Prostate gland (tissue), 2 donors: Measurements from ENCODE around the gene CSMD2. TPM values are rescaled to one million over a fixed set of nuclear protein-coding genes. Genes with fewer than 3 reads are reported as not detected.

Experiments used
- DNase-seq: peaks from one replicate; pipeline ENCODE4 v3.0.0-alpha.2; 2019; ENCODE audit warnings: low spot score
- H3K27ac ChIP-seq, 2 donors: fragments of 200-600 bp; sonication (generic); 2 replicates each; pipeline ENCODE4 v1.5.1; 2017 to 2019
- H3K27me3 ChIP-seq: fragments of 200-600 bp; sonication (generic); replicated peaks from 2 replicates; pipeline ENCODE4 v1.5.1; 2019; ENCODE audit not compliant: insufficient read depth
- H3K36me3 ChIP-seq, 2 donors: fragments of 200-600 bp; sonication (generic); 1 replicate in 1 of 2; 2 replicates in 1 of 2; pipeline versions ENCODE4 v1.5.1 to v1.8.1; 2017 to 2019
- H3K4me1 ChIP-seq: fragments of 200-600 bp; sonication (generic); replicated peaks from 2 replicates; pipeline ENCODE4 v1.5.1; 2019
- H3K4me3 ChIP-seq, 2 donors: fragments of 200-600 bp; sonication (generic); 2 replicates each; pipeline ENCODE4 v1.5.1; 2017 to 2019
- H3K9me3 ChIP-seq: fragments of 200-600 bp; sonication (generic); 2 replicates; pipeline ENCODE4 v1.5.1; 2017
- CTCF ChIP-seq, 4 experiments: fragments of 200-600 bp in 2 of 4; fragments of 450-650 bp in 2 of 4; sonication (generic) in 2 of 4; IDR thresholded peaks; 1 replicate in 3 of 4; 2 replicates in 1 of 4; pipeline ENCODE4 v1.5.1; 2016 to 2019; ENCODE audit warnings: antibody characterized with exemption in 4 of 4, mild to moderate bottlenecking in 2 of 4, moderate library complexity in 2 of 4
- POLR2A ChIP-seq: fragments of 450-650 bp; IDR thresholded peaks from one replicate; pipeline ENCODE4 v1.6.1; 2016; ENCODE audit warnings: antibody characterized with exemption, mild to moderate bottlenecking
- POLR2AphosphoS5 ChIP-seq: sonication (generic); formaldehyde crosslinking; IDR thresholded peaks from one replicate; pipeline ENCODE4 v1.6.1; 2017; ENCODE audit warnings: antibody characterized with exemption
- WGBS: methylation state at CpG from one replicate; pipeline ENCODE4 v1.1.5; 2018; 5-methylcytosine and 5-hydroxymethylcytosine counted together
- intact Hi-C: fragments of 100-400 bp; cut with DNase I; formaldehyde crosslinking; loops from one replicate; pipeline ENCODE4 v1.14.2; 2022
- total RNA-seq, 2 donors: library from RNA; depleted of rRNA; stranded (reverse); fragments of >200 nt; gene quantifications; one replicate each; pipeline ENCODE4 v1.1.0, GENCODE V29; 2016

The CSMD2 gene
- total RNA-seq, 2 donors from 2014 or later = 0.14 to 5.5 TPM

GRCh38 chr1:33477451-33477850, 687.6 kb downstream of the CSMD2 start:
- 71% methylated on average over 4 of the region's 4 CpGs for WGBS
- no peaks in the 10 kb centered on the region for H3K4me1 ChIP-seq
- H3K27me3 ChIP-seq = no peaks in the 10 kb centered on the region
- intact Hi-C loops = loop anchor here (10.0 kb wide), 1 partner anchor 263 kb away; no protein-coding TSS in a partner anchor
- no peaks in the 10 kb centered on the region for H3K9me3 ChIP-seq
- H3K27ac ChIP-seq = no peak overlapping the region
- no peak for DNase-seq
- no peak overlapping the region for H3K4me3 ChIP-seq
- no peaks in the 10 kb centered on the region for H3K36me3 ChIP-seq
- TF ChIP-seq POLR2AphosphoS5 (no peak), CTCF (IDR thresholded peaks at IDR 0.05) (no peak), POLR2A (no peak)

- DNase-seq = no peak
- Histone ChIP-seq H3K9me3 (no peaks in the 10 kb centered on the region), H3K4me3 (no peak overlapping the region), H3K27me3 (no peaks in the 10 kb centered on the region), H3K4me1 (no peaks in the 10 kb centered on the region), H3K27ac (no peak overlapping the region), H3K36me3 (no peaks in the 10 kb centered on the region)
- TF ChIP-seq CTCF (IDR thresholded peaks at IDR 0.05) = no peak
- no peak for TF ChIP-seq POLR2A
- TF ChIP-seq POLR2AphosphoS5 = no peak
- intact Hi-C loops = loop anchor here (5.0 to 10.0 kb wide), 2 partner anchors 107 to 259 kb away; no protein-coding TSS in a partner anchor
Measured at GRCh38 chr1:33473900-33474299, 691.1 kb downstream of the CSMD2 start.

GRCh38 chr1:33472269-33472980, 692.6 kb downstream of the CSMD2 start, which contains the start of gene ZSCAN20:
ZSCAN20 (plus strand) TSS chr1:33472645; CDS start chr1:33479289, 6,644 bp downstream.
- H3K4me1 ChIP-seq = no peaks in the 10 kb centered on the region
- H3K27ac ChIP-seq = peak within 1 kb of the TSS; percentile 53 to 70
- H3K9me3 ChIP-seq = no peaks in the 10 kb centered on the region
- no peaks in the 10 kb centered on the region for H3K36me3 ChIP-seq
- H3K4me3 ChIP-seq = peak within 1 kb of the TSS; percentile 41 to 44
- intact Hi-C loops = loop anchor here (5.0 to 10.0 kb wide), 2 partner anchors 105 to 258 kb away; no protein-coding TSS in a partner anchor
- TF ChIP-seq POLR2AphosphoS5 = peak; percentile 96
- TF ChIP-seq CTCF (IDR thresholded peaks at IDR 0.05) = peak in 2 of 4 experiments; percentile 18 to 28
- peak; percentile 41 for TF ChIP-seq POLR2A
- DNase-seq = peak; percentile 96
- H3K27me3 ChIP-seq = no peaks in the 10 kb centered on the region
- WGBS = under 1% methylated on average over 37 of the region's 38 CpGs

GRCh38 chr1:33471416-33471815, 693.6 kb downstream of the CSMD2 start:
- Histone ChIP-seq H3K9me3 (no peaks in the 10 kb centered on the region), H3K36me3 (no peaks in the 10 kb centered on the region), H3K27ac (peak overlapping the region; percentile 16 to 53), H3K27me3 (no peaks in the 10 kb centered on the region), H3K4me3 (no peak overlapping the region), H3K4me1 (no peaks in the 10 kb centered on the region)
- 92% methylated on average over 4 of the region's 4 CpGs for WGBS
- intact Hi-C loops = loop anchor here (2.0 to 10.0 kb wide), 3 partner anchors 104 to 257 kb away; no protein-coding TSS in a partner anchor
- DNase-seq = no peak
- TF ChIP-seq POLR2AphosphoS5 = no peak
- TF ChIP-seq POLR2A = no peak
- no peak for TF ChIP-seq CTCF (IDR thresholded peaks at IDR 0.05)
